SK-N-SH (cell line): ENCODE data around the gene MYPN.

ENCODE experiments used
- CTCF ChIP-seq: fragments of 200-600 bp; sonication (generic); IDR thresholded peaks from 2 replicates; pipeline ENCODE4 v1.6.1; 2017; ENCODE audit warnings: antibody characterized with exemption, mild to moderate bottlenecking, moderate library complexity
- ELF1 ChIP-seq: IDR thresholded peaks from 2 replicates; pipeline ENCODE4 v1.4.0; 2012
- EP300 ChIP-seq, 2 experiments: IDR thresholded peaks; 2 replicates each; pipeline versions ENCODE4 v1.4.0 to v1.6.1; 2012; ENCODE audit warnings: borderline replicate concordance in 1 of 2, low read depth in 1 of 2, low read length in 1 of 2
- EZH2phosphoT487 ChIP-seq: fragments of 200-600 bp; sonication (generic); IDR thresholded peaks from 2 replicates; pipeline ENCODE4 v1.6.1; 2017; ENCODE audit warnings: low read depth, mixed run types, mild to moderate bottlenecking, antibody characterized with exemption, moderate library complexity, borderline replicate concordance
- FOSL2 ChIP-seq: IDR thresholded peaks from 2 replicates; pipeline ENCODE4 v1.4.0; 2012; ENCODE audit warnings: low read depth, mild to moderate bottlenecking, moderate library complexity, borderline replicate concordance
- FOXM1 ChIP-seq: IDR thresholded peaks from 2 replicates; pipeline ENCODE4 v1.4.0; 2012; ENCODE audit warnings: low read depth, mild to moderate bottlenecking
- NRF1 ChIP-seq: IDR thresholded peaks from 2 replicates; pipeline ENCODE4 v1.6.1; 2012; ENCODE audit warnings: low read depth, mild to moderate bottlenecking, low read length
- POLR2AphosphoS5 ChIP-seq: IDR thresholded peaks from 2 replicates; pipeline ENCODE4 v1.6.1; 2012; ENCODE audit warnings: low read depth, low read length
- RAD21 ChIP-seq: IDR thresholded peaks from 2 replicates; pipeline ENCODE4 v1.6.1; 2012; ENCODE audit warnings: mild to moderate bottlenecking, low read length
- TAF1 ChIP-seq: IDR thresholded peaks from 2 replicates; pipeline ENCODE4 v1.6.1; 2012; ENCODE audit warnings: low read depth, mild to moderate bottlenecking, low read length, moderate library complexity, borderline replicate concordance
- TEAD4 ChIP-seq: IDR thresholded peaks from 2 replicates; pipeline ENCODE4 v1.4.0; 2012; ENCODE audit warnings: mild to moderate bottlenecking, borderline replicate concordance; ENCODE audit not compliant: insufficient read depth
- ZBTB33 ChIP-seq: IDR thresholded peaks from 2 replicates; pipeline ENCODE4 v1.4.0; 2012; ENCODE audit warnings: low read depth, borderline replicate concordance

GRCh38 chr10:68107651-68108050 is 1.6 kb upstream of the MYPN start:
- no peak for TF ChIP-seq CTCF
- no peak for TF ChIP-seq RAD21
- TF ChIP-seq FOXM1 = no peak
- TF ChIP-seq ZBTB33 = no peak
- no peak for TF ChIP-seq POLR2AphosphoS5
- TF ChIP-seq EZH2phosphoT487 = no peak
- no peak for TF ChIP-seq EP300 (IDR thresholded peaks at IDR 0.05; ENCODE audit: borderline replicate concordance in 1 of 2, low read depth in 1 of 2, low read length in 1 of 2)
- TF ChIP-seq NRF1 = no peak
- no peak for TF ChIP-seq TAF1
- no peak for TF ChIP-seq ELF1
- TF ChIP-seq TEAD4 = no peak
- TF ChIP-seq FOSL2 = no peak
